KOPT-K1 (cell line): ENCODE data around the gene CCDC88C.

ENCODE experiments used
- H3K27ac ChIP-seq: fragments of 200-600 bp; sonication (generic); 2 replicates; pipeline ENCODE4 v1.5.1; 2016; ENCODE audit warnings: antibody characterized with exemption, mild to moderate bottlenecking, low read depth, low read length; ENCODE audit not compliant: poor library complexity, severe bottlenecking
- H3K36me3 ChIP-seq: fragments of 200-600 bp; sonication (generic); 2 replicates; pipeline ENCODE4 v1.5.1; 2017; ENCODE audit warnings: antibody characterized with exemption, mild to moderate bottlenecking, low read length, moderate library complexity; ENCODE audit not compliant: insufficient read depth
- H3K9me3 ChIP-seq: fragments of 200-600 bp; sonication (generic); 2 replicates; pipeline ENCODE4 v1.5.1; 2017; ENCODE audit warnings: antibody characterized with exemption, low read length, mild to moderate bottlenecking; ENCODE audit not compliant: insufficient read depth, poor library complexity, severe bottlenecking

The CCDC88C gene

GRCh38 chr14:91348845-91349465, 68.7 kb downstream of the CCDC88C start:
- Histone ChIP-seq H3K9me3 (no peaks in the 10 kb centered on the region), H3K36me3 (peaks cover 15% of the 10 kb centered on the region), H3K27ac (peak overlapping the region; percentile 92)

DNA sequence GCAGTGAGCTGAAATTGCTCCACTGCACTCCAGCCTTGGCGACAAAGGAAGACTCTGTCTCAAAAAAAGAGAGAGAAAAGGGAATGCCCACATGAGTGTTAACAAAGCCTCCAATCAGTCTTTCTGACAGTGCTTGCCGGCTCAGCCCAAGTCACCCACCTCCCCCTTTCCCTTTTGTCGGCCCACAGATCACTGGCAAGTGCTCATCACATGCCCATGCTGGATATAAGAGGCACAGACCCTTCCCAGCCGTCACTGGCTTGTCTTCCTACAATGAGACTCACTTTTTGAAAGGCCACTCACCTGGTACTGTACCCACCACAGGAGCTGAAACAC, 70.8 kb downstream of the CCDC88C start:
- Histone ChIP-seq H3K27ac (peak overlapping the region; percentile 45), H3K36me3 (peaks cover 21% of the 10 kb centered on the region), H3K9me3 (no peaks in the 10 kb centered on the region)

DNA sequence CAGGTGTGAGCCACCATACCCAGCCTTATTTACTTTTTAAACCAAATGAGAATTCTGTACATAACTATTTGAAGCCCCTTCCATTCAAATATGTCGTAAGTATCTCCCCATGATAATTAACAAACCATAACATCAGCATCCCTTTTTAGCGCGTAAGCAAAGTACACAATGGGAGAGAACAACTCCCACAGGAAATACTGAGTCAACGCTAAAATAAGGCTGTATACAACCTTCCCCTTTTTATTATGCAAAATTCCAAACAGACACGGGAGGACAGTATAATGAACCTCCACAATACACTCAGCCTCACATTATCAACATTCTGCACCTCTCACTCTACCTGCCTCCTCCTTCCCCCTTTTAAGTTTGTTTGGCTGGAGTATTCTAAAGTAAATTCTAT, 73.5 kb downstream of the CCDC88C start:
- Histone ChIP-seq H3K27ac (no peak overlapping the region), H3K36me3 (peaks cover 48% of the 10 kb centered on the region), H3K9me3 (no peaks in the 10 kb centered on the region)

GRCh38 chr14:91343051-91343450, 74.6 kb downstream of the CCDC88C start:
- Histone ChIP-seq H3K36me3 (peaks cover 59% of the 10 kb centered on the region), H3K9me3 (no peaks in the 10 kb centered on the region), H3K27ac (no peak overlapping the region)

DNA sequence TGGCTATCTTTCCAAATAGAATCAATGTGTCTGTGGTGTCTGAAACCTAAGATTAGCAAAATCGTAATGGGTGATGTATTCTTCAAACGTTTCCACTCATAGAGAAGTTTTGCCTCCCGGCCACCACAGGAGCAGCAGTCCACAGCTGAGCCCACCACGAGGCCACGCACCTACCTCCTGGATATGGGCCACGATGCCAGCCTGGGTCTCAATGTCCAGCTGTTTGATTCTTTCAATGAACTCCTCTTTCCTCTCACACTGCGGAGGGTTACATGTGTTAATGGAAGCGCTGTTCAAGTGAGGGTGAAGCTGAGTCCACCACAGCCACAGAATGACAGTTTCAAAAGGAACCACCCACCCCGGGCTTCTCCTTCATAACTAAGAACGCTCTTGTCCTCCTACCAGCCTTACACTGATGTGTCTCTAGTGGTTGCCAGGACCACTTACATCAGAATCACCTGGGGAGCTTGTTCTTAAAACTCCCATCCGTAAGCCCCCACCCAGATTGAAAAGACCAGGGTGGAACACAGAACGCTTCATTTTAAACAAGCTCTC, 75.3 kb downstream of the CCDC88C start:
- Histone ChIP-seq H3K9me3 (no peaks in the 10 kb centered on the region), H3K27ac (no peak overlapping the region), H3K36me3 (peaks cover 66% of the 10 kb centered on the region)

DNA sequence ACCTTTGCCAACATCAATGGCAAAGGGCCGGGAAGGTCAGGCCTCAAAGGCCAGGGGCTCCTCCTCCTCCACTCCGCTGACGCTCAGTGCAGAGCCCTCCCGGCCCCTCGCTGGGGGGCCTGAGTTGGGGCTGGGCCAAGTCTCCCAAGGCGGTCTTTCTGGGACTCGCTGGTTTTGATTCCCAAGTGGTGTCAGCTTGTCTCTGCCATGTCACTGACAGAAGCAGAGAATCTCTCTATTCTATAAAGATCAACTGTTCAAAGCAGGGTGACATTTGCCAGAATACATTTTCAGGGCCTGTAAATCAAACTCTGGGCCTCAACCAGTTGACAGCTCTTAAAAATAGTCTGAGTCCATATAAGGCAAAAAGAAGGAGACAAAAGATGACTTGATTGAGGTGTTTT, 75.9 kb downstream of the CCDC88C start:
- H3K9me3 ChIP-seq = no peaks in the 10 kb centered on the region
- H3K27ac ChIP-seq = no peak overlapping the region
- H3K36me3 ChIP-seq = peaks cover 72% of the 10 kb centered on the region

- Histone ChIP-seq H3K9me3 (no peaks in the 10 kb centered on the region), H3K36me3 (peaks cover 72% of the 10 kb centered on the region), H3K27ac (no peak overlapping the region)
Observed at GRCh38 chr14:91341334-91341733, 76.3 kb downstream of the CCDC88C start.

- Histone ChIP-seq H3K9me3 (no peaks in the 10 kb centered on the region), H3K36me3 (peaks cover 87% of the 10 kb centered on the region), H3K27ac (no peak overlapping the region)
Observed at GRCh38 chr14:91339671-91340369, 77.8 kb downstream of the CCDC88C start.

- H3K27ac ChIP-seq = no peak overlapping the region
- H3K9me3 ChIP-seq = no peaks in the 10 kb centered on the region
- peaks cover 95% of the 10 kb centered on the region for H3K36me3 ChIP-seq
Observed at GRCh38 chr14:91339076-91339475, 78.5 kb downstream of the CCDC88C start.

GRCh38 chr14:91338379-91338778, 79.2 kb downstream of the CCDC88C start:
- Histone ChIP-seq H3K27ac (no peak overlapping the region), H3K9me3 (no peaks in the 10 kb centered on the region), H3K36me3 (peaks cover 100% of the 10 kb centered on the region)

GRCh38 chr14:91337699-91338335, 79.8 kb downstream of the CCDC88C start:
- Histone ChIP-seq H3K36me3 (peaks cover 100% of the 10 kb centered on the region), H3K27ac (no peak overlapping the region), H3K9me3 (no peaks in the 10 kb centered on the region)

DNA sequence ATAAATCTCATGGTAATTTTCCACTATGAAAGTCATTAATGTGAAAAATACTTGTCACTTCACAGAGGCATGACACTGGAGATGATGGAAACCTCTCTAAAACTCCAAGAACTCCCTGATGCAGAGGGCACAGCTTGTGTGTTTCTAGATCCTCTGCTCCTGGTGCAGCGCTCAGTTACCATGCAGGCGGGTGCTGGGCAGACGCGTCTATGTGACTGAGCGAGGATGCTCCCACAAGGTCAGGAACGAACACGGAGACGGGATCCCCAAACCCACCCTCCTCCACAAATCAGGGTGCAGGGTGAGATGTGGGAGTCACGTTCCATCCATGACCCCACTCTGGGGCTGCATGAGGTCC, 81.5 kb downstream of the CCDC88C start:
- Histone ChIP-seq H3K36me3 (peaks cover 100% of the 10 kb centered on the region), H3K9me3 (no peaks in the 10 kb centered on the region), H3K27ac (no peak overlapping the region)

- H3K27ac ChIP-seq = no peak overlapping the region
- H3K36me3 ChIP-seq = peaks cover 100% of the 10 kb centered on the region
- H3K9me3 ChIP-seq = no peaks in the 10 kb centered on the region
Observed at GRCh38 chr14:91335191-91336092, 82.2 kb downstream of the CCDC88C start.

DNA sequence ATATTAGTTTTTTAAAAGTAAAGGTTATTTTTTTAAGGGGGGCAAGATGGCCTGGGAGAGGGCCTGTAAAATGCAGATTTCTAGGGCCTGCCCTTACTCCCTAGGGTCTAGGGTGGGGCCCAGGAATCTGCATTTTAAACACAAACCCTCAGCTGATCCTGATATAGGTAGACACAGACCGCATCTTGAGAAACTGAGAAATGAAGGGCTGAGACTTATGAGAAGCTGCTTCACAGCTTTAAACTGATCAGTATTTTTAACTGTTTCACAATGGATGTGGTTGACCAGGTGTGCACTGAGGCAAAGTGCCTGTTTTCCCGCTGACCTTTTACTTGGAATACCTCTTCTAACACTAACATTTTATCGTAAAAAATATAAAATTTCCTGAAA, 84.0 kb downstream of the CCDC88C start:
- Histone ChIP-seq H3K9me3 (no peaks in the 10 kb centered on the region), H3K27ac (no peak overlapping the region), H3K36me3 (peaks cover 100% of the 10 kb centered on the region)
